Esophagus (tissue), 2 donors: Measurements from ENCODE around the gene CCDC57. TPM values are rescaled to one million over a fixed set of nuclear protein-coding genes. Genes with fewer than 3 reads are reported as not detected.

Experiments
- H3K27ac ChIP-seq, 2 donors: one replicate each; pipeline ENCODE4 v1.5.1; 2013; ENCODE audit warnings: low read depth in 2 of 2, mild to moderate bottlenecking in 2 of 2, inconsistent platforms in 1 of 2, low read length in 1 of 2, moderate library complexity in 1 of 2
- H3K27me3 ChIP-seq, 2 donors: one replicate each; pipeline ENCODE4 v1.6.1; 2013; ENCODE audit warnings: low read length in 2 of 2, control low read depth in 1 of 2, mild to moderate bottlenecking in 1 of 2; ENCODE audit not compliant: insufficient read depth in 2 of 2, control insufficient read depth in 1 of 2
- H3K36me3 ChIP-seq, 2 donors: one replicate each; pipeline ENCODE4 v1.6.1; 2013; ENCODE audit warnings: low read length in 1 of 2; ENCODE audit not compliant: control insufficient read depth in 2 of 2, insufficient read depth in 2 of 2
- H3K4me1 ChIP-seq, 2 donors: one replicate each; pipeline ENCODE4 v1.6.1; 2013; ENCODE audit warnings: low read length in 1 of 2; ENCODE audit not compliant: control insufficient read depth in 2 of 2, insufficient read depth in 2 of 2
- H3K4me3 ChIP-seq, 2 donors: one replicate each; pipeline ENCODE4 v1.5.1; 2013; ENCODE audit warnings: low read length in 2 of 2, mild to moderate bottlenecking in 2 of 2, low read depth in 1 of 2, moderate library complexity in 1 of 2
- H3K9me3 ChIP-seq, 2 donors: one replicate each; pipeline ENCODE4 v1.6.1; 2013; ENCODE audit warnings: mild to moderate bottlenecking in 2 of 2, low read depth in 1 of 2, low read length in 1 of 2, moderate library complexity in 1 of 2; ENCODE audit not compliant: control insufficient read depth in 2 of 2, insufficient read depth in 1 of 2
- WGBS, 2 donors: extraction: QIAGEN DNeasy Blood & Tissue Kit; methylation state at CpG; one replicate each; pipeline ENCODE4 v1.1.7; 2013; 5-methylcytosine and 5-hydroxymethylcytosine counted together
- polyA plus RNA-seq, 2 donors: library from polyadenylated mRNA; stranded (reverse); fragments of 200-250 nt; gene quantifications; one replicate each; pipeline ENCODE4 v1.2.3, GENCODE V29; 2013
- donor health status: healthy with polysubstance abuse.
- donor health status: Bipolar disorder and iron deficiency.

CCDC57 gene
- polyA plus RNA-seq, 2 donors: 16.3 to 33.7 TPM

DNA sequence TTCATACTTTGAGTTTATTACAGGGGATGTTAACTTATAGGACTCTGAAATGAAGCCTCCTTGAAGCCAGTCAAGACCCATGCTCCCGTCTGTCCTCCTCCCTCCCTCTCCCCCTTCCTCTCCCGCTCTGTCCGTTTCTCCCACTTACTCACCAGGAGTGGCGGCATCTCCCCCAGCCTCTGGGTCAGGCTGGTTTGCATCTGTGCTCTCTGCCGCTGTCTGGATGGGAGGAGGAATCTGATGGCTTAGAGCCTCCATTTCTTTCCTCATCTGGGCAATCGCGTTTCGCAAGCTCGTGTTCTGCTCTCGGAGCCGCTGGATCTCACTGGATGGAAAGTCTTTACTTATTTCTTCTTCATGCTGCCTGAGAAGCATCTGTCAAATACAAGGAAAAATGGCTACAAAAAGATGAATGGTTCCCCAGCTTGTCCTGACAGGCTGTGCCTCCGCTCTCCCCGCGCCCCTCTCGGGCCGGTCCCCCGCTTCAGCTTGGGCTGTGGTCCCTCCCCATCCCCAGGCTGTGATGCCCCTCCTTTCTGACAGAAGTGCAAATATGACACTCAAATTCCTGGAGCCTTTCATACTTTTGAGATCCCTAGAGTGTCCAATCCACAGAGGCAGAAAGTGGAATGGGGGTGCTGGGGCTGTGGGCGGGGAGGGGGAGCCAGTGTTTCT, 40.0 kb downstream of the CCDC57 start:
- H3K27me3 ChIP-seq: no peaks in the 10 kb centered on the region
- no peak overlapping the region for H3K27ac ChIP-seq
- H3K36me3 ChIP-seq: peaks cover 4 to 8% of the 10 kb centered on the region in 2 donors
- WGBS, 2 donors: 92 to 95% methylated on average over 18 of the region's 18 CpGs
- H3K9me3 ChIP-seq: no peaks in the 10 kb centered on the region
- no peaks in the 10 kb centered on the region for H3K4me1 ChIP-seq
- no peak overlapping the region for H3K4me3 ChIP-seq

- no peaks in the 10 kb centered on the region for H3K27me3 ChIP-seq
- H3K9me3 ChIP-seq: no peaks in the 10 kb centered on the region
- H3K36me3 ChIP-seq: peaks cover 4 to 8% of the 10 kb centered on the region in 2 donors
- H3K4me3 ChIP-seq: no peak overlapping the region
- 89 to 91% methylated on average over 14 of the region's 14 CpGs for WGBS, 2 donors
- no peak overlapping the region for H3K27ac ChIP-seq
- H3K4me1 ChIP-seq: no peaks in the 10 kb centered on the region
These were observed 40.8 kb downstream of the CCDC57 start for GRCh38 chr17:82171750-82172375.

DNA sequence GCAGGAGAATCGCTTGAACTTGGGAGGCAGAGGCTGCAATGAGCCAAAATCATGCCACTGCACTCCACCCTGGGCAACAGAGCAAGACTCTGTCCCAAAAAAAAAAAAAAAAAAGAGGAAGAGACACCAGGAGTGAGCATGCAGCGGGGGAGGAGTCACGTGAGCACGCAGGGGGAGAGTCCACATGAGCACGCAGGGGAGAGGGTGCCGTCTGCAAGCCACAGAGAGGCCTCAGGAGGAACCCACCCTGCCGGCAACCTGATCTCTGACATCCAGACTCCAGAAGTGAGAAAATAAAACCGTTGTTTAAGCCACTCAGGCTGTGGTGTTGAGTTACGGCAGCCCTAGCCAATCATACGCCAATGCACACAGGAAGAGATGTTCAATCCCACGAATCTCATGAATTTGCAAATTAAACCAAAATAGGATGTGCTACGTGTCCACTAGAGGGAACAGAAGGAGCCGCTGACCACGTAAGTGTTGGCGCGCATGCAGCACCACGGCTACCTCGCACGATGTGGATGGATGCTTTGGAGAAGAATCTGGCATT, 42.2 kb downstream of the CCDC57 start:
- no peaks in the 10 kb centered on the region for H3K4me1 ChIP-seq
- no peaks in the 10 kb centered on the region for H3K9me3 ChIP-seq
- no peak overlapping the region for H3K27ac ChIP-seq
- WGBS, 2 donors: 79 to 82% methylated on average over 19 of the region's 19 CpGs
- no peaks in the 10 kb centered on the region for H3K27me3 ChIP-seq
- no peak overlapping the region for H3K4me3 ChIP-seq
- H3K36me3 ChIP-seq: peaks cover 4 to 8% of the 10 kb centered on the region in 2 donors

DNA sequence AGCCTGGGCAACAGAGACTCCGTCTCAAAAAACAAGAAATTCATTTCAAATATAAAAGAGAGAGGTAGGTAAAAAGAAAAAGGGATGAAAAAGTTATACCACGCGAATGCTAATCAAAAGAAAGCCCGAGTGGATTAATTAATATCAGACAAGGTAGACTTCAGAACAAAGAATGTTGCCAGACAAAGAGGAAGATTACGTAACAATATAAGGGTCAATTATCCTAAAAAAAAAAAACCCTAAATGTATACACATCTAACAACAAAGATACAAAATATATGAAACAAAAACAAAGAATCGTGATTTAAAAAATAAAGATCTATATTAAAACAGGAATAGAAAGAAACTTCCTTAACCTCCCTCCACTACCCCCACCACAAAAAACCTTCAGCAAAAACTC, 44.1 kb downstream of the CCDC57 start:
- H3K4me1 ChIP-seq: no peaks in the 10 kb centered on the region
- no peaks in the 10 kb centered on the region for H3K9me3 ChIP-seq
- no peak overlapping the region for H3K27ac ChIP-seq
- H3K27me3 ChIP-seq: no peaks in the 10 kb centered on the region
- 90% methylated on average over 6 of the region's 6 CpGs for WGBS, 2 donors
- no peak overlapping the region for H3K4me3 ChIP-seq
- peaks cover 4 to 8% of the 10 kb centered on the region in 2 donors for H3K36me3 ChIP-seq

DNA sequence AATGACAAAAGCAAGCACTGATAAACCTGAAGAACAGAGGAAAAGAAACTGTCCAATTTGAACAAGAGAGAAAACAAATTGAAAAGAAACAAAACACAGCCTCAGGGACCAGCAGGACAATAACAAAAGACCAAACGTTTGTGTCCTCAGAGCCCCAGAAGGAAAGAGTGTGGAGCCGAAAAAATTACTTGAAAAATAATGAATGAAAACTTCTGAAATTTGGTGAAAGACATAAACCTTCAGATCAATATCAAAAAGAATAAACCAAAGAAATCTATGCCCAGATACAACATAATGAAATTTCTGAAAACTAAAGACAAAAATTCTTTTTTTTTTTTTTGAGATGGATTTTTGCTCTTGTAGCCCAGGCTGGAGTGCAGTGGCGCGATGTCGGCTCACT, 45.6 kb downstream of the CCDC57 start:
- Histone ChIP-seq H3K9me3 (no peaks in the 10 kb centered on the region), H3K4me1 (no peaks in the 10 kb centered on the region), H3K27me3 (no peaks in the 10 kb centered on the region), H3K36me3 (peaks cover 7 to 11% of the 10 kb centered on the region in 2 donors), H3K27ac (no peak overlapping the region), H3K4me3 (no peak overlapping the region)
- 88 to 99% methylated on average over 5 of the region's 5 CpGs for WGBS, 2 donors

DNA sequence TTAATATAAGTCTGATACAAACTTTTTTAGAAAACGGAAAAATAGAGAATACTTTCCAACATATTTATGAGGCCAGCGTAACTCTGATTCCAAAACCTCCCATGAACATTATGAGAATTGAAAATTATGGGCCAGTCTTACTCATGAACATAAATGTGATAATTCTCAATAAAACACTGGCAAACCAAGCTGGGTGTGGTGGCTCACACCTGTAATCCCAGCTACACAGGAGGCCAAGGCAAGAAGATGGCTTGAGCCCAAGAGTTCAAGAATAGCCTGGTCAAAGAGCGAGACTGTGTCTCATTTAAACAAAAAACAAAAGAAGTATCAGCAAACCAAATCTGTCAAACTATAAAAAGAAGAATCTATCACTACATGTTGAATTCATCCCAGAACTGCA, 47.8 kb downstream of the CCDC57 start:
- Histone ChIP-seq H3K36me3 (peaks cover 6 to 7% of the 10 kb centered on the region in 2 donors), H3K27ac (no peak overlapping the region), H3K4me1 (no peaks in the 10 kb centered on the region), H3K4me3 (no peak overlapping the region), H3K9me3 (no peaks in the 10 kb centered on the region), H3K27me3 (no peaks in the 10 kb centered on the region)
- 96 to 97% methylated on average over 3 of the region's 3 CpGs for WGBS, 2 donors

DNA sequence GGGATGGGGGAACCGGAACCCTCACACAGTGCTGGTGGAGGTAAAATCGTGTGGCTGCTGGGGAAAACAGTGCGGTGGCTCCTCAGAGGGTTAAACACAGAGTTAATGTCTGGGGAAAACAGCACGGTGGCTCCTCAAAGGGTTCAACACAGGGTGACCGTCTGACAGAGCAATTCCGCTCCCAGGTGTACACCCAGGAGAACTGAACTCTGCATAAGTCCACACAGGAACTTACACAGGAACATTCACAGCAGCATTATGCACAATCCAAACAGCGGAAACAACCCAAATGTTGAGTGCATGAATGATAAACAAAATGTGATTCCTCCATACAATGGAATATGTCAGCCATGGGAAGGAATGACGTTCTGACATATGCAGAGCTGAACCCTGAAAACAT, 51.4 kb downstream of the CCDC57 start:
- Histone ChIP-seq H3K27me3 (no peaks in the 10 kb centered on the region), H3K27ac (no peak overlapping the region), H3K9me3 (no peaks in the 10 kb centered on the region), H3K4me1 (no peaks in the 10 kb centered on the region), H3K4me3 (no peak overlapping the region), H3K36me3 (peaks cover 6 to 11% of the 10 kb centered on the region in 2 donors)
- WGBS, 2 donors: 83 to 89% methylated on average over 8 of the region's 8 CpGs

- no peaks in the 10 kb centered on the region for H3K27me3 ChIP-seq
- H3K4me1 ChIP-seq: no peaks in the 10 kb centered on the region
- H3K27ac ChIP-seq: no peak overlapping the region
- H3K4me3 ChIP-seq: no peak overlapping the region
- peaks cover 6 to 11% of the 10 kb centered on the region in 2 donors for H3K36me3 ChIP-seq
- no peaks in the 10 kb centered on the region for H3K9me3 ChIP-seq
- WGBS, 2 donors: 55 to 64% methylated on average over 5 of the region's 5 CpGs
These were observed 52.6 kb downstream of the CCDC57 start for GRCh38 chr17:82160075-82160474.

DNA sequence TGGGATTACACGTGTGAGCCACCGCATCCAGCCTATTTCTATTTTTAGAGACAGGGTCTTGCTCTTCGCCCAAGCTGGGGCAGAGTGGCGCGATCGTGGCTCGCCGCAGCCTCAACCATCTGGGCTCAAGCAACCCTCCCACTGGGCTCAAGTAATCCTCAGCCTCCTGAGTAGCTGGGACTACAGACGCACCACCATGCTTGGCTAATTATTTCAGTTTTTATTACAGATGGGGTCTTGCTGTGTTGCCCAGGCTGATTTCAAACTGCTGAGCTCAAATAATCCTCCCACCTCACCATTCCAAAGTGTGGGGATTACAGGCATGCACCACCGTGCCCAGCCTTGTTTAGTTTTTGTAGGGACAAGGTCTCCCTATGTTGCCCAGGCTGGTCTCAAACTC, 53.8 kb downstream of the CCDC57 start:
- Histone ChIP-seq H3K36me3 (peaks cover 6 to 11% of the 10 kb centered on the region in 2 donors), H3K4me3 (no peak overlapping the region), H3K27me3 (no peaks in the 10 kb centered on the region), H3K27ac (no peak overlapping the region), H3K9me3 (no peaks in the 10 kb centered on the region), H3K4me1 (no peaks in the 10 kb centered on the region)
- 89 to 90% methylated on average over 10 of the region's 10 CpGs for WGBS, 2 donors
